Endothelial cell (in vitro differentiated cells): ENCODE measurements around the gene KRTAP22-2. TPM values are rescaled to one million over a fixed set of nuclear protein-coding genes. Genes with fewer than 3 reads are reported as not detected.

Experiments used
- DNase-seq: peaks from one replicate; pipeline ENCODE4 v3.0.0; 2021; ENCODE audit warnings: low spot score
- H3K27ac Mint-ChIP-seq: one replicate; pipeline ENCODE4 v1.8.0; 2021; ENCODE audit warnings: mixed read lengths, inconsistent platforms; ENCODE audit not compliant: unreplicated experiment
- H3K27me3 Mint-ChIP-seq: one replicate; pipeline ENCODE4 v1.8.0; 2021; ENCODE audit warnings: mild to moderate bottlenecking, moderate library complexity, mixed read lengths, inconsistent platforms; ENCODE audit not compliant: unreplicated experiment
- H3K36me3 Mint-ChIP-seq: one replicate; pipeline ENCODE4 v1.8.0; 2021; ENCODE audit warnings: mild to moderate bottlenecking, low read depth, mixed read lengths, inconsistent platforms; ENCODE audit not compliant: unreplicated experiment
- H3K4me1 Mint-ChIP-seq: one replicate; pipeline ENCODE4 v1.8.0; 2021; ENCODE audit warnings: mild to moderate bottlenecking, mixed read lengths, inconsistent platforms; ENCODE audit not compliant: unreplicated experiment
- H3K4me3 Mint-ChIP-seq: one replicate; pipeline ENCODE4 v1.8.0; 2021; ENCODE audit warnings: mild to moderate bottlenecking, mixed read lengths, inconsistent platforms; ENCODE audit not compliant: unreplicated experiment
- H3K9me3 Mint-ChIP-seq: one replicate; pipeline ENCODE4 v1.8.0; 2021; ENCODE audit warnings: mixed read lengths, inconsistent platforms; ENCODE audit not compliant: unreplicated experiment
- total RNA-seq: library from RNA; stranded (reverse); fragmentation: NEBNext Ultra II Directional; extraction: Animal tissue kit (Norgen Biotek cat#: 25700); gene quantifications from one replicate; pipeline ENCODE4 v1.2.1, GENCODE V29; 2021; ENCODE audit not compliant: unreplicated experiment
- TF ChIP-seq, protein P1 (sequence below): fragments of 200-600 bp; sonication (generic); IDR thresholded peaks from one replicate; pipeline ENCODE4 v1.5.0; 2021; ENCODE audit warnings: antibody characterized with exemption; ENCODE audit not compliant: unreplicated experiment

Gene KRTAP22-2
- total RNA-seq, 1 donor from 2014 or later: not detected

DNA sequence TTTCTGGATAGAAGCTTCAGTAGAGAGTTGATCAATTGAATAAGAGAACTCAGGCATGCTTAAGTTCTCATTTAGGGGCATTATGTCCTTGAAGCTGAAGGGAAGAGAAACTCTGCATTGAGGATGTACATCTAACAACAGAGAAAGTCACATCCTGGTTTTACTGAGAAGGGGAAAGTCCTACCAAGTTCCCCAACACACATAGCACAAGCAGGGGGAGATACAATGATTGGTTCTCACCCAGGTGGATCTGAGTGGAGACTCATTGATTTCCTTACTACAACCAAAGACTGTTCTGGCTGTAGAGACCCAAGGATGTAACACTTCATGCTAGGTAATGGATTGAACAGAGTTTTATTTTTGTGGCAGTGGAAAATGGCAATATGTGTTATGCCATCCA is 25.0 kb upstream of the KRTAP22-2 start:
- no peak for DNase-seq
- Mint-ChIP-seq H3K4me1 (no peaks in the 10 kb centered on the region), H3K27ac (no peak overlapping the region), H3K36me3 (no peaks in the 10 kb centered on the region), H3K27me3 (no peaks in the 10 kb centered on the region), H3K9me3 (no peaks in the 10 kb centered on the region), H3K4me3 (no peak overlapping the region)
- TF ChIP-seq, protein P1, sequence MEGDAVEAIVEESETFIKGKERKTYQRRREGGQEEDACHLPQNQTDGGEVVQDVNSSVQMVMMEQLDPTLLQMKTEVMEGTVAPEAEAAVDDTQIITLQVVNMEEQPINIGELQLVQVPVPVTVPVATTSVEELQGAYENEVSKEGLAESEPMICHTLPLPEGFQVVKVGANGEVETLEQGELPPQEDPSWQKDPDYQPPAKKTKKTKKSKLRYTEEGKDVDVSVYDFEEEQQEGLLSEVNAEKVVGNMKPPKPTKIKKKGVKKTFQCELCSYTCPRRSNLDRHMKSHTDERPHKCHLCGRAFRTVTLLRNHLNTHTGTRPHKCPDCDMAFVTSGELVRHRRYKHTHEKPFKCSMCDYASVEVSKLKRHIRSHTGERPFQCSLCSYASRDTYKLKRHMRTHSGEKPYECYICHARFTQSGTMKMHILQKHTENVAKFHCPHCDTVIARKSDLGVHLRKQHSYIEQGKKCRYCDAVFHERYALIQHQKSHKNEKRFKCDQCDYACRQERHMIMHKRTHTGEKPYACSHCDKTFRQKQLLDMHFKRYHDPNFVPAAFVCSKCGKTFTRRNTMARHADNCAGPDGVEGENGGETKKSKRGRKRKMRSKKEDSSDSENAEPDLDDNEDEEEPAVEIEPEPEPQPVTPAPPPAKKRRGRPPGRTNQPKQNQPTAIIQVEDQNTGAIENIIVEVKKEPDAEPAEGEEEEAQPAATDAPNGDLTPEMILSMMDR: no peak

DNA sequence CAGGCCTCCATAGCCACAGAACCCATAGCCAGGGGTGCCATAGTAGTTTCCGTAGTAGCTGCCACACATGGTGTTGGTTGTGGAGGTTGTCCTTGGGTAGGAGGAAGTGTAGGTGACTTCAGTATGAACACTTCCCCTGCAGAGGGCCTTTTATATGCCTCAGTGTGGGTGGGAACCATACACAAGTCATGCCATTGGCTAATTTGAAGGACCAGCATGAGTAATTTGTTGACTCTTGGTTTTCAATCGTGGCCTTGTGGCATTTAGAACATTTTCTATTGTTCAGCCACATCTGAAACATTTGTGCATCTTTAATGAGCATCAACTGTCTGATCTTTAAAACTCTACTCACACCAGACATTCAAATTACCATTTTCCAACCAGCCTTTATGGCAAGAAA is 23.6 kb upstream of the KRTAP22-2 start, which contains the start of gene KRTAP6-1:
Gene KRTAP6-1, minus strand, starts transcription at position 95 of the 400 bp plus-strand sequence. Its CDS starts 26 bp downstream, at position 69.
- no peak for DNase-seq
- no peaks in the 10 kb centered on the region for H3K36me3 Mint-ChIP-seq
- no peak within 1 kb of the TSS for H3K4me3 Mint-ChIP-seq
- no peak within 1 kb of the TSS for H3K27ac Mint-ChIP-seq
- TF ChIP-seq, protein P1: no peak
- H3K9me3 Mint-ChIP-seq: no peaks in the 10 kb centered on the region
- no peaks in the 10 kb centered on the region for H3K4me1 Mint-ChIP-seq
- H3K27me3 Mint-ChIP-seq: no peaks in the 10 kb centered on the region

DNA sequence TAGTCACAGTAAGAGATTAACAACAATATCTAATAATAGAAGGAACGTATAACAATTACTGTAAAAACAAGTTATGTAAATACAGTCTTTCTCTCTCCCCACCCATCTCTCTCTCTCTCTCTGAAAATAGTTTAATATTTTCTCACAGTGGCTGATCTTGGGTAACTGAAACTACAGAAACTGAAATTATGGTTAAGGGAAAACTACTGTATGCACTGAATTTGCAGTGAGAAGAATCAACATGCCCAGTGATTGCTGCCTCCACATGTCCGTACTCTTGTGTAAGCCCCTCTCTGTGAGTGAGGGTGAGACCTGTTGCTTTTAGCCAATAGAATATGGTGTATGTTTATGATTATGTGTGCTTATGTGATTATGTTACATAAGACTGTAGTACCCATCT is 21.9 kb upstream of the KRTAP22-2 start:
- Mint-ChIP-seq H3K9me3 (no peaks in the 10 kb centered on the region), H3K4me1 (no peaks in the 10 kb centered on the region), H3K27me3 (no peaks in the 10 kb centered on the region), H3K4me3 (no peak overlapping the region), H3K36me3 (no peaks in the 10 kb centered on the region), H3K27ac (no peak overlapping the region)
- no peak for DNase-seq
- TF ChIP-seq, protein P1: no peak

DNA sequence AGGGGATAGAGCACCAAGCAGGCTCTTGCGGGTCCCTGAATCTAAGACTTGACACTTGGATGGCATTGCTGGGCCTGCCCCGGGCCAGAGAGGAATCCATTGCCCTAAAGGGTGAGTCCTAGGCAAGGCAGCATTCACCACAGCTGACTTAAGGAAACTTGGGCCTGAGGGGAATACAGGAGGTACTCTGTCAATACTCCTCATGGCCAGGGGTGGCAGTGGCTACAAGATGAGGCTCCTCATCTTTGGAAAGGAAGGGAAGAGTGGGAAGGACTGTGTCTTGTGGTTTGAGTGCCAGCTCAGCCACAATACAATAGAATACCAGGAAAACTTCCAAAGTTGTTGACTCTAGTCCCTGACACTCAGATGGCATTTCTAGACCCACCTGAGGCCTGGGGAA is 15.8 kb upstream of the KRTAP22-2 start:
- no peak overlapping the region for H3K4me3 Mint-ChIP-seq
- DNase-seq: no peak
- H3K27me3 Mint-ChIP-seq: peaks cover 3% of the 10 kb centered on the region

DNA sequence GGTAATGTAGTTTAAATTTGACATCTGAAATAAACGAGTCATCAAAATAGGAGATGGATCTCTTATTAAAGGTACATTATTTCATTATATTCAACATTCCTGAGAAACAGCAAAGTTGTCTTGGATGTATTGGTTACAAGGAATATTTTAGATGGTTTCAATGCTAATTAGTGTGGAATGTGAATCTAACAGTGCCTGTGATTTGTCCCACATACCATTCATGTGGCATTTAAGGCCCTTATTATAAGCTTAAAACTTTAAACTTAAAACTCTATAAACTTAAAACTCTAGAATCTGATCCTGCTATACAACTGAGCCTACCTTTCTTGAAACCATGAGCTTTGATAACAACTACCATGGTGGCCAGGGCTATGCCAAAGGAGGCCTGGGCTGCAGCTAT is 10.6 kb upstream of the KRTAP22-2 start, which contains the start of gene KRTAP22-1:
Gene KRTAP22-1, plus strand, starts transcription at position 301 of the 400 bp plus-strand sequence.
- peaks cover 3% of the 10 kb centered on the region for H3K27me3 Mint-ChIP-seq
- no peak within 1 kb of the TSS for H3K27ac Mint-ChIP-seq
- no peak within 1 kb of the TSS for H3K4me3 Mint-ChIP-seq
- H3K36me3 Mint-ChIP-seq: no peaks in the 10 kb centered on the region
- TF ChIP-seq, protein P1: no peak
- no peaks in the 10 kb centered on the region for H3K4me1 Mint-ChIP-seq
- no peak for DNase-seq
- no peaks in the 10 kb centered on the region for H3K9me3 Mint-ChIP-seq

More for the DNA sequence above, 15.8 kb upstream of the KRTAP22-2 start:
- Mint-ChIP-seq H3K27ac (no peak overlapping the region), H3K4me1 (no peaks in the 10 kb centered on the region), H3K9me3 (no peaks in the 10 kb centered on the region), H3K36me3 (no peaks in the 10 kb centered on the region)
- TF ChIP-seq, protein P1: no peak
